Prostate gland (tissue), 2 donors: ENCODE results near the gene AKAP12.

ENCODE experiments used
- POLR2A ChIP-seq: fragments of 450-650 bp; IDR thresholded peaks from one replicate; pipeline ENCODE4 v1.6.1; 2016; ENCODE audit warnings: antibody characterized with exemption, mild to moderate bottlenecking
- TF ChIP-seq, protein P1 (sequence below), 4 experiments: fragments of 200-600 bp in 2 of 4; fragments of 450-650 bp in 2 of 4; sonication (generic) in 2 of 4; IDR thresholded peaks; 1 replicate in 3 of 4; 2 replicates in 1 of 4; pipeline ENCODE4 v1.5.1; 2016 to 2019; ENCODE audit warnings: antibody characterized with exemption in 4 of 4, mild to moderate bottlenecking in 2 of 4, moderate library complexity in 2 of 4

DNA sequence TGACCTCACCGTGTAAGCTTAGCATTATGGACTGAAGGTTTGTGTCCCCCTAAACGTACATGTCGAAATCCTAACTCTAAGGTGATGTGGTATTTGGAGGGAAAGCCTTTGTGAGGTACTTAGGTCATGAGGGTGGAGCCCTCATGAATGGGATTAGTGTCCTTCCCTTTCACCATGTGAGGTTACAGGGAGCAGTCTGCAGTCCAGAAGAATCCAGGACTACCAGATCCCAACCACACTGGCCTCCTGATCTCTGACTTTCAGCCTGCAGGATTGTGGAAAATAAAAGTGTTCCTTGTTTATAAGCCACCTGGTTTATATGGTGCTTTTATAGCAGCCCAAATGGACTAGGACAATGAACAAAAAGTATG, 78.2 kb downstream of the AKAP12 start:
- TF ChIP-seq, protein P1, sequence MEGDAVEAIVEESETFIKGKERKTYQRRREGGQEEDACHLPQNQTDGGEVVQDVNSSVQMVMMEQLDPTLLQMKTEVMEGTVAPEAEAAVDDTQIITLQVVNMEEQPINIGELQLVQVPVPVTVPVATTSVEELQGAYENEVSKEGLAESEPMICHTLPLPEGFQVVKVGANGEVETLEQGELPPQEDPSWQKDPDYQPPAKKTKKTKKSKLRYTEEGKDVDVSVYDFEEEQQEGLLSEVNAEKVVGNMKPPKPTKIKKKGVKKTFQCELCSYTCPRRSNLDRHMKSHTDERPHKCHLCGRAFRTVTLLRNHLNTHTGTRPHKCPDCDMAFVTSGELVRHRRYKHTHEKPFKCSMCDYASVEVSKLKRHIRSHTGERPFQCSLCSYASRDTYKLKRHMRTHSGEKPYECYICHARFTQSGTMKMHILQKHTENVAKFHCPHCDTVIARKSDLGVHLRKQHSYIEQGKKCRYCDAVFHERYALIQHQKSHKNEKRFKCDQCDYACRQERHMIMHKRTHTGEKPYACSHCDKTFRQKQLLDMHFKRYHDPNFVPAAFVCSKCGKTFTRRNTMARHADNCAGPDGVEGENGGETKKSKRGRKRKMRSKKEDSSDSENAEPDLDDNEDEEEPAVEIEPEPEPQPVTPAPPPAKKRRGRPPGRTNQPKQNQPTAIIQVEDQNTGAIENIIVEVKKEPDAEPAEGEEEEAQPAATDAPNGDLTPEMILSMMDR (IDR thresholded peaks at IDR 0.05) = no peak
- no peak for TF ChIP-seq POLR2A
